ENCODE results near the gene RASSF8.

RASSF8 gene

DNA sequence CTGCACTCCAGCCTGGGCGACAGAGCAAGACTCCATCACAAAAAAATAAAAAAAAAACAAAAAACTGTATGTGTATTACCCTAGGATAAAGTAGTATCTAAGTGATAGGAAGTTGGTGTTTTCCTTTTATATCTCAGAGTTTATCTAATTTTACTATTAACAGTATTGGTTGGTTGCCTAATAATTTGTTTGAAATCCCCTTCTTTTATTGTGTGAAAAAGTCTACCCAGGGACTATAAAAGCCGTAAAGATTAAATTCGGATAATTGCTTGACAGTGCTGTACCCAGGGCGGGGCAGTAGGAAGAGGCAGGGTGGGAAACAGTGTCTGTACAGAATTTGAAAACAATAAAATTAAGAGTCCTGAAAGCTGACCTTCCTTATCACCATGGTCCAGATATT lies 78.4 kb downstream of the RASSF8 start:
- Histone ChIP-seq H3K79me2 (ENCODE audit: low read length) (no peaks in the 10 kb centered on the region), H3K9ac (ENCODE audit: low read length) (no peak overlapping the region), H4K20me1 (ENCODE audit: insufficient read depth, low read length) (no peaks in the 10 kb centered on the region), H3K9me3 (replicated peaks; ENCODE audit: insufficient read depth, low read length) (no peaks in the 10 kb centered on the region), H3K4me2 (ENCODE audit: low read depth, low read length) (no peak overlapping the region), H3K9me2 (replicated peaks; ENCODE audit: insufficient read depth, low read length) (no peaks in the 10 kb centered on the region), H2AFZ (ENCODE audit: low read length) (no peak overlapping the region), H3K27me3 (replicated peaks; ENCODE audit: insufficient read depth, low read length) (no peaks in the 10 kb centered on the region), H3F3A (ENCODE audit: insufficient read depth, low read length) (no peaks in the 10 kb centered on the region), H3K4me3 (ENCODE audit: low read length) (no peak overlapping the region), H3K27ac (ENCODE audit: low read length) (no peak overlapping the region), H3K4me1 (ENCODE audit: low read length) (peaks cover 6% of the 10 kb centered on the region), H3K36me3 (replicated peaks; ENCODE audit: insufficient read depth, low read length) (no peaks in the 10 kb centered on the region)
- TF ChIP-seq, protein P1, sequence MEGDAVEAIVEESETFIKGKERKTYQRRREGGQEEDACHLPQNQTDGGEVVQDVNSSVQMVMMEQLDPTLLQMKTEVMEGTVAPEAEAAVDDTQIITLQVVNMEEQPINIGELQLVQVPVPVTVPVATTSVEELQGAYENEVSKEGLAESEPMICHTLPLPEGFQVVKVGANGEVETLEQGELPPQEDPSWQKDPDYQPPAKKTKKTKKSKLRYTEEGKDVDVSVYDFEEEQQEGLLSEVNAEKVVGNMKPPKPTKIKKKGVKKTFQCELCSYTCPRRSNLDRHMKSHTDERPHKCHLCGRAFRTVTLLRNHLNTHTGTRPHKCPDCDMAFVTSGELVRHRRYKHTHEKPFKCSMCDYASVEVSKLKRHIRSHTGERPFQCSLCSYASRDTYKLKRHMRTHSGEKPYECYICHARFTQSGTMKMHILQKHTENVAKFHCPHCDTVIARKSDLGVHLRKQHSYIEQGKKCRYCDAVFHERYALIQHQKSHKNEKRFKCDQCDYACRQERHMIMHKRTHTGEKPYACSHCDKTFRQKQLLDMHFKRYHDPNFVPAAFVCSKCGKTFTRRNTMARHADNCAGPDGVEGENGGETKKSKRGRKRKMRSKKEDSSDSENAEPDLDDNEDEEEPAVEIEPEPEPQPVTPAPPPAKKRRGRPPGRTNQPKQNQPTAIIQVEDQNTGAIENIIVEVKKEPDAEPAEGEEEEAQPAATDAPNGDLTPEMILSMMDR (IDR thresholded peaks at IDR 0.05; ENCODE audit: low read length), result no peak
- TF ChIP-seq EZH2 (optimal IDR thresholded peaks at IDR 0.05; ENCODE audit: low read depth, low read length) (no peak), EZH2phosphoT487 (IDR thresholded peaks at IDR 0.05; ENCODE audit: low read length) (no peak)
- DNase-seq, result no peak

DNA sequence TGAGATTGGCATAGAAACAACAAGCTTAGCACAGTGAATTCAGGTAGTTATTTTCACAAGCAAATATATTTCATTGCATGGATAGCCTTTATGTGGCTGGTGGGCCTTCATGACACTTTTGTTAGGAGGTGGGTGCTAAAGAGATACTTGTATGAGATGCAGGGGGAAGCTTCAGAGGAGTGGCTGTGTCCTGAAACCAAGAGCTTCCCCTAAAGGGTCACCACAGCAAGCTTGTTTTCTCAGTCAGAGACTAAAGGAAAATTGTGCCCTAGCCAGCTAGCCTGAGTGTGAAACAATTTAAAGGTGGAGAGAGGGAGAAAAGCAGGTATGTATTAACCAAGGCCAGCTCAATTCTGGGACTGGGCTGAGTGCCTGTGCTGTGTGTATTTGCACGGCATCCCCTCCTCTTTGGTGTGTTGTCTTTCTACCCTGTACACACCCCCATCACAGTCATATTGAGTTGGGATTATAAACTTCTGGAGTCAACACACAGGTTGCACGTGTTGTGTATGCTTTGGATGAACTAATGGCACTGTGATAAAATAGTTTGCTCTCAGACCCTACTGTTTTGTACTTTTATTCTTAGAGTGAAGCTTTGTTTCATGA lies 79.2 kb downstream of the RASSF8 start:
- no peaks in the 10 kb centered on the region for H3F3A ChIP-seq (ENCODE audit: insufficient read depth, low read length)
- H3K4me1 ChIP-seq (ENCODE audit: low read length), result peaks cover 6% of the 10 kb centered on the region
- H3K36me3 ChIP-seq (replicated peaks; ENCODE audit: insufficient read depth, low read length), result no peaks in the 10 kb centered on the region
- no peak for TF ChIP-seq EZH2phosphoT487 (IDR thresholded peaks at IDR 0.05; ENCODE audit: low read length)
- TF ChIP-seq, protein P1 (IDR thresholded peaks at IDR 0.05; ENCODE audit: low read length), result no peak
- TF ChIP-seq EZH2 (optimal IDR thresholded peaks at IDR 0.05; ENCODE audit: low read depth, low read length), result no peak
- no peak overlapping the region for H2AFZ ChIP-seq (ENCODE audit: low read length)
- DNase-seq, result no peak
- no peak overlapping the region for H3K9ac ChIP-seq (ENCODE audit: low read length)
- H4K20me1 ChIP-seq (ENCODE audit: insufficient read depth, low read length), result no peaks in the 10 kb centered on the region
- H3K27me3 ChIP-seq (replicated peaks; ENCODE audit: insufficient read depth, low read length), result no peaks in the 10 kb centered on the region
- H3K79me2 ChIP-seq (ENCODE audit: low read length), result no peaks in the 10 kb centered on the region
- H3K27ac ChIP-seq (ENCODE audit: low read length), result no peak overlapping the region
- no peak overlapping the region for H3K4me2 ChIP-seq (ENCODE audit: low read depth, low read length)
- H3K9me3 ChIP-seq (replicated peaks; ENCODE audit: insufficient read depth, low read length), result no peaks in the 10 kb centered on the region
- H3K9me2 ChIP-seq (replicated peaks; ENCODE audit: insufficient read depth, low read length), result no peaks in the 10 kb centered on the region
- no peak overlapping the region for H3K4me3 ChIP-seq (ENCODE audit: low read length)

DNA sequence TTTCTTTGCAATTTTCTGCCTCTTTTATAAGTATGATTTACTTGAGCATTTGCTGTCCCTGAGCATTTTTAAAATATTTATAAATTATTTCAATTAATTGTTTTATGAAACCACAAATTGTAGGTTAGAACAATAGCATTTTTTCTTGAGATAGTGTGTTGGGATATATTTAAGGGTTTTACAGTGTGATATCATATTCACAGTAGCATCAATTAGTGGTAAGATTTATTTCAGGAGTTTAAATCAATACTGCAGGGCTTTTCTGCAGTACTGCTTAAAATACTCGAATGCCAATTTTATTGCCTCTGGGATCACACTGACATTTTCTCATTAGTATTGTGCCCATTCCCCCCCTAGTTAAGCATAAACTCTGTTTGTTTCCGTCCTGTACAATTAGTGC lies 84.2 kb downstream of the RASSF8 start:
- Histone ChIP-seq H3K9ac (ENCODE audit: low read length) (no peak overlapping the region), H3K4me3 (ENCODE audit: low read length) (no peak overlapping the region), H3K9me3 (replicated peaks; ENCODE audit: insufficient read depth, low read length) (no peaks in the 10 kb centered on the region), H2AFZ (ENCODE audit: low read length) (no peak overlapping the region), H3K4me2 (ENCODE audit: low read depth, low read length) (no peak overlapping the region), H3F3A (ENCODE audit: insufficient read depth, low read length) (no peaks in the 10 kb centered on the region), H3K27me3 (replicated peaks; ENCODE audit: insufficient read depth, low read length) (no peaks in the 10 kb centered on the region), H3K27ac (ENCODE audit: low read length) (no peak overlapping the region), H4K20me1 (ENCODE audit: insufficient read depth, low read length) (no peaks in the 10 kb centered on the region), H3K9me2 (replicated peaks; ENCODE audit: insufficient read depth, low read length) (no peaks in the 10 kb centered on the region), H3K4me1 (ENCODE audit: low read length) (peaks cover 3% of the 10 kb centered on the region), H3K79me2 (ENCODE audit: low read length) (no peaks in the 10 kb centered on the region), H3K36me3 (replicated peaks; ENCODE audit: insufficient read depth, low read length) (no peaks in the 10 kb centered on the region)
- TF ChIP-seq, protein P1 (IDR thresholded peaks at IDR 0.05; ENCODE audit: low read length), result no peak
- TF ChIP-seq EZH2phosphoT487 (IDR thresholded peaks at IDR 0.05; ENCODE audit: low read length) (no peak), EZH2 (optimal IDR thresholded peaks at IDR 0.05; ENCODE audit: low read depth, low read length) (no peak)
- no peak for DNase-seq

Data from MM.1S (cell line).